Measurements from ENCODE around the gene OSBPL9.

DNA sequence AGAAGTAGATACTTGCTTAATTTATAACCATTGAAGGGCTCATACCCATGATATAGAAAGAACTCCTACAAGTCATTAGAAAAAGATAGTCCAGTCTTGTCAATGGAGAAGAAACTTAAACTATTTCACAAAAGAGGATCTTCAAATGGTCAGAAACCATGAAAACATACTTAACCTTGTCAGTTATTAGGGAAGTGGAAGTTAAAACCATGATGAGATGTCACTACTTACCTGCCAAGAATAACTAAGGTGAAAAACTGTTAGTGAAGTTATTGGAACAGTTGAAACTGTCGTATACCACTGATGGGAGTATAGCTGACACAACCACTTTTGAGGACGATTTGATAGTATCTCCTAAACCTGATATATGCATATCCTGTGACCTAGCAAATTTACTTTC is 46.8 kb downstream of the OSBPL9 start:
- TF ChIP-seq, protein P1, sequence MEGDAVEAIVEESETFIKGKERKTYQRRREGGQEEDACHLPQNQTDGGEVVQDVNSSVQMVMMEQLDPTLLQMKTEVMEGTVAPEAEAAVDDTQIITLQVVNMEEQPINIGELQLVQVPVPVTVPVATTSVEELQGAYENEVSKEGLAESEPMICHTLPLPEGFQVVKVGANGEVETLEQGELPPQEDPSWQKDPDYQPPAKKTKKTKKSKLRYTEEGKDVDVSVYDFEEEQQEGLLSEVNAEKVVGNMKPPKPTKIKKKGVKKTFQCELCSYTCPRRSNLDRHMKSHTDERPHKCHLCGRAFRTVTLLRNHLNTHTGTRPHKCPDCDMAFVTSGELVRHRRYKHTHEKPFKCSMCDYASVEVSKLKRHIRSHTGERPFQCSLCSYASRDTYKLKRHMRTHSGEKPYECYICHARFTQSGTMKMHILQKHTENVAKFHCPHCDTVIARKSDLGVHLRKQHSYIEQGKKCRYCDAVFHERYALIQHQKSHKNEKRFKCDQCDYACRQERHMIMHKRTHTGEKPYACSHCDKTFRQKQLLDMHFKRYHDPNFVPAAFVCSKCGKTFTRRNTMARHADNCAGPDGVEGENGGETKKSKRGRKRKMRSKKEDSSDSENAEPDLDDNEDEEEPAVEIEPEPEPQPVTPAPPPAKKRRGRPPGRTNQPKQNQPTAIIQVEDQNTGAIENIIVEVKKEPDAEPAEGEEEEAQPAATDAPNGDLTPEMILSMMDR (IDR thresholded peaks at IDR 0.05), result no peak
- no peak for TF ChIP-seq POLR2AphosphoS5 (IDR thresholded peaks at IDR 0.05)
- no peak for TF ChIP-seq POLR2A (IDR thresholded peaks at IDR 0.05)
